ENCODE data around the gene CMTM8.
"Not testable (repeated sequence)": the region's sequence is repeated elsewhere in the genome, so short reads cannot be mapped to it uniquely, and the experiment has no call there.

CMTM8 gene

GRCh38 chr3:32238453-32239306 is at the start of gene CMTM8:
Gene CMTM8 (plus strand): TSS chr3:32238680. CDS start chr3:32238973, 293 bp downstream.
- DNase-seq: peak; percentile 72 to 84 (median 75)

- DNase-seq: no peak
Measured at GRCh38 chr3:32189693-32190092, 48.8 kb upstream of the CMTM8 start.

GRCh38 chr3:32190556-32190955 is 47.9 kb upstream of the CMTM8 start:
- not testable (repeated sequence) for DNase-seq

- no peak for DNase-seq
Measured at GRCh38 chr3:32193101-32193500, 45.4 kb upstream of the CMTM8 start.

GRCh38 chr3:32194653-32195052 is 43.8 kb upstream of the CMTM8 start:
- DNase-seq: no peak

GRCh38 chr3:32195995-32196540 is 42.4 kb upstream of the CMTM8 start:
- no peak for DNase-seq

- DNase-seq: no peak
Measured at GRCh38 chr3:32197991-32198390, 40.5 kb upstream of the CMTM8 start.

- no peak for DNase-seq
Measured at GRCh38 chr3:32198714-32199113, 39.8 kb upstream of the CMTM8 start.

- DNase-seq: no peak
Measured at GRCh38 chr3:32200490-32200889, 38.0 kb upstream of the CMTM8 start.

GRCh38 chr3:32200992-32201758 is 37.3 kb upstream of the CMTM8 start:
- DNase-seq: no peak

GRCh38 chr3:32202496-32202895 is 36.0 kb upstream of the CMTM8 start:
- DNase-seq: no peak

- no peak for DNase-seq
Measured at GRCh38 chr3:32203854-32204253, 34.6 kb upstream of the CMTM8 start.

GRCh38 chr3:32208447-32208846 is 30.0 kb upstream of the CMTM8 start:
- peak; percentile 36 to 62 (median 54) for DNase-seq

GRCh38 chr3:32215185-32215584 is 23.3 kb upstream of the CMTM8 start:
- no peak for DNase-seq

GRCh38 chr3:32216172-32216783 is 22.2 kb upstream of the CMTM8 start:
- DNase-seq: peak in 2 of 3 donors; percentile 31 to 43

GRCh38 chr3:32217339-32217738 is 21.1 kb upstream of the CMTM8 start:
- DNase-seq: no peak

- no peak for DNase-seq
Measured at GRCh38 chr3:32219537-32219936, 18.9 kb upstream of the CMTM8 start.

- DNase-seq: no peak
Measured at GRCh38 chr3:32220006-32220405, 18.5 kb upstream of the CMTM8 start.

GRCh38 chr3:32222950-32223349 is 15.5 kb upstream of the CMTM8 start:
- no peak for DNase-seq

GRCh38 chr3:32224016-32224516 is 14.4 kb upstream of the CMTM8 start:
- no peak for DNase-seq

GRCh38 chr3:32226875-32227500 is 11.5 kb upstream of the CMTM8 start:
- DNase-seq: no peak

GRCh38 chr3:32228743-32229142 is 9.7 kb upstream of the CMTM8 start:
- not testable (repeated sequence) for DNase-seq

GRCh38 chr3:32229565-32229964 is 8.9 kb upstream of the CMTM8 start:
- no peak for DNase-seq

Data from suppressor macrophage treated with lipopolysaccharide for 1 hour (primary cell).